ENCODE data around the gene UQCRQ. TPM values are rescaled to one million over a fixed set of nuclear protein-coding genes. Genes with fewer than 3 reads are reported as not detected.

Gene UQCRQ
- total RNA-seq, 1 experiment from 2014 or later: 306 TPM

DNA sequence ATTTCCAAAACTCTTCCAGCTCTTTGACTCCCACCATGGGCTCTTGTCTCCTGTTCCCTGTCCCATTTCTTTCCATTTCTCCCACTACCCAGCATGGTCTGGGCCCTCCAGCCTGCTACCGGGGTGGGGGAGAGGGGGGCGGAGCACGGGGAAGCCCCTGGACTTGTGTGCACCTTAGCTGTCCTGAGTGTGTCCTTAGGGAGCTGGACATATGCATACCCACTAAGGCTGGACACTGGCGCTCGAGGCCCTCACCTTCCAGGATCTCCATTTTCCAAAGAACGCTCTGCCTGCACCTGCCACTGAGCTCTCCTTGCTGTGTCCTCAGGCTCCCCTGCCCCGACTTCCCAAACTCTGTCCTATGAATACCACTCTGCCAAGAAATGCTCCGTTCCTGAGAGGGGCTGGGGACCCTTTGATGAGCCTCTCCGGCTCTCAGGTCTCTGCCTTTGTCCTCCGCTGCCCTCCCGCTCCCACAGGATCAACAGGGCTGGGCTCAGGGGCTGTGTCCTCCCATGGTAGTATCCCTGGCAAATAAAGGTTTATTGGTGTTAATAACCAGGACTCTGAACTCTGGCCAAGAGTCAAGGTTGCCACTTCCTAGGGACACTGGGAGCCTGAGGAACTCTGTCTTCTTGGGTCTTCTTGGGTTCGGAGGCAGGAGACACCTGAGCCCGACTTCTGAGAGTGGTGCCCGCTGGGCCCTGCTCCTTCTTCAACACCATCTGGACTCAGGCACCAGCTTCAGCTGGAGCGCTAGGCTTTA lies 35.2 kb upstream of the UQCRQ start:
- Histone ChIP-seq H3K9ac (ENCODE audit: extremely low read depth, insufficient read length, low read length) (no peak overlapping the region), H3K4me1 (ENCODE audit: insufficient read depth, low read length) (no peaks in the 10 kb centered on the region), H3K4me2 (ENCODE audit: insufficient read depth, insufficient read length, low read length) (peak overlapping the region; percentile 39), H3K18ac (ENCODE audit: insufficient read length, low read depth, low read length) (no peak overlapping the region), H2BK15ac (ENCODE audit: low read depth, low read length) (no peak overlapping the region), H3K79me2 (ENCODE audit: insufficient read depth, low read length) (no peaks in the 10 kb centered on the region), H3K23me2 (ENCODE audit: insufficient read length, low read depth, low read length, poor library complexity, severe bottlenecking) (peaks cover 10% of the 10 kb centered on the region), H2BK20ac (ENCODE audit: low read depth, low read length, poor library complexity, severe bottlenecking) (no peak overlapping the region), H3K27me3 (ENCODE audit: insufficient read depth, low read length) (peaks cover 16% of the 10 kb centered on the region; the same call in 1 of the 2 replicates), H3T11ph (ENCODE audit: low read length) (no peak overlapping the region), H2BK12ac (ENCODE audit: insufficient read length, low read depth, low read length) (no peak overlapping the region), H4K8ac (replicated peaks; ENCODE audit: insufficient read length, low read depth, low read length) (no peak overlapping the region), H3K79me1 (ENCODE audit: insufficient read depth, low read depth, low read length, poor library complexity, severe bottlenecking) (no peaks in the 10 kb centered on the region), H2BK120ac (ENCODE audit: low read depth, low read length, poor library complexity, severe bottlenecking) (no peak overlapping the region), H2AFZ (ENCODE audit: low read length) (no peak overlapping the region), H3K9me3 (ENCODE audit: control insufficient read depth, low read depth, low read length) (no peaks in the 10 kb centered on the region), H2AK5ac (ENCODE audit: insufficient read length, low read length) (no peak overlapping the region), H3K23ac (ENCODE audit: insufficient read length, low read depth, low read length) (no peak overlapping the region), H4K5ac (ENCODE audit: insufficient read length, low read depth, low read length) (no peak overlapping the region), H4K91ac (ENCODE audit: insufficient read length, low read depth, low read length) (no peak overlapping the region), H3K27ac (ENCODE audit: insufficient read length, low read depth, low read length) (no peak overlapping the region), H3K56ac (ENCODE audit: insufficient read length, low read depth, low read length) (no peak overlapping the region), H3K4ac (ENCODE audit: low read depth, low read length) (no peak overlapping the region), H2BK5ac (ENCODE audit: insufficient read length, low read length) (no peak overlapping the region), H4K20me1 (ENCODE audit: control insufficient read depth, insufficient read depth, insufficient read length) (no peaks in the 10 kb centered on the region), H3K14ac (ENCODE audit: insufficient read depth, low read length) (no peak overlapping the region; the same call in 1 of the 2 replicates)
- TF ChIP-seq, protein P1, sequence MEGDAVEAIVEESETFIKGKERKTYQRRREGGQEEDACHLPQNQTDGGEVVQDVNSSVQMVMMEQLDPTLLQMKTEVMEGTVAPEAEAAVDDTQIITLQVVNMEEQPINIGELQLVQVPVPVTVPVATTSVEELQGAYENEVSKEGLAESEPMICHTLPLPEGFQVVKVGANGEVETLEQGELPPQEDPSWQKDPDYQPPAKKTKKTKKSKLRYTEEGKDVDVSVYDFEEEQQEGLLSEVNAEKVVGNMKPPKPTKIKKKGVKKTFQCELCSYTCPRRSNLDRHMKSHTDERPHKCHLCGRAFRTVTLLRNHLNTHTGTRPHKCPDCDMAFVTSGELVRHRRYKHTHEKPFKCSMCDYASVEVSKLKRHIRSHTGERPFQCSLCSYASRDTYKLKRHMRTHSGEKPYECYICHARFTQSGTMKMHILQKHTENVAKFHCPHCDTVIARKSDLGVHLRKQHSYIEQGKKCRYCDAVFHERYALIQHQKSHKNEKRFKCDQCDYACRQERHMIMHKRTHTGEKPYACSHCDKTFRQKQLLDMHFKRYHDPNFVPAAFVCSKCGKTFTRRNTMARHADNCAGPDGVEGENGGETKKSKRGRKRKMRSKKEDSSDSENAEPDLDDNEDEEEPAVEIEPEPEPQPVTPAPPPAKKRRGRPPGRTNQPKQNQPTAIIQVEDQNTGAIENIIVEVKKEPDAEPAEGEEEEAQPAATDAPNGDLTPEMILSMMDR (conservative IDR thresholded peaks at IDR 0.05): no peak
- WGBS (ENCODE audit: extremely low coverage, insufficient read length, low lambda C conversion rate): no CpG with 5 or more reads among the region's 15 CpGs
- no peak overlapping the region for H3K27ac Mint-ChIP-seq
- no peak for DNase-seq
- no peaks in the 10 kb centered on the region; a peak in 1 of 7 replicates for H3K36me3 Mint-ChIP-seq (ENCODE audit: insufficient read depth in 1 of 3, low read depth in 3 of 3)
- H3K4me3 Mint-ChIP-seq: peak overlapping the region; percentile 76 to 85
- no peaks in the 10 kb centered on the region; a peak in 1 of 5 replicates for H3K9me3 Mint-ChIP-seq
- peaks cover 4 to 12% of the 10 kb centered on the region in 2 experiments; a peak in 3 of 4 replicates for H3K4me1 Mint-ChIP-seq
- H3K27me3 Mint-ChIP-seq (ENCODE audit: low read depth): peaks cover 59% of the 10 kb centered on the region

Measured in H9 (cell line).